PC-9 (cell line): ENCODE results near the gene HBQ1. TPM values are rescaled to one million over a fixed set of nuclear protein-coding genes. Genes with fewer than 3 reads are reported as not detected.
"Not testable (repeated sequence)": the region's sequence is repeated elsewhere in the genome, so short reads cannot be mapped to it uniquely, and the experiment has no call there.

ENCODE experiments used
- BruUV-seq: library from RNA; stranded (reverse); fragments of 400-500 nt; replicated peaks from 2 replicates; lab custom pipeline; 2021; lab: Mats Ljungman, UMichigan
- CTCF ChIA-PET: fragments of 300-600 bp; sonication (Branson Sonifier 250); formaldehyde crosslinking; loops from one replicate; lab custom pipeline; 2022; ENCODE audit warnings: antibody characterized with exemption; lab: Charles Lee
- POLR2A ChIA-PET: fragments of 300-600 bp; sonication (Branson Sonifier 250); formaldehyde crosslinking; loops from one replicate; lab custom pipeline; 2022; ENCODE audit warnings: antibody characterized with exemption; ENCODE audit not compliant: unreplicated experiment; lab: Charles Lee
- DNase-seq, 2 experiments: peaks; one replicate each; pipeline versions ENCODE4 v3.0.0 to v3.0.0-alpha.2; 2015 to 2022; ENCODE audit warnings: mixed read lengths in 1 of 2
- H2AFZ ChIP-seq: fragments of 200-600 bp; sonication (generic); 2 replicates; pipeline ENCODE4 v1.8.1; 2017; ENCODE audit warnings: antibody characterized with exemption
- H3F3A ChIP-seq: fragments of 200-600 bp; sonication (generic); 2 replicates; pipeline ENCODE4 v1.8.1; 2017; ENCODE audit warnings: antibody characterized with exemption, mild to moderate bottlenecking, low read depth; ENCODE audit not compliant: insufficient read depth
- H3K27ac ChIP-seq: fragments of 200-600 bp; sonication (generic); 2 replicates; pipeline ENCODE4 v1.6.1; 2016; ENCODE audit warnings: mixed run types
- H3K27me3 ChIP-seq: fragments of 200-600 bp; sonication (generic); 2 replicates; pipeline ENCODE4 v1.6.1; 2016; ENCODE audit warnings: low read depth, mixed run types; ENCODE audit not compliant: insufficient read depth
- H3K36me3 ChIP-seq: fragments of 200-600 bp; sonication (generic); 2 replicates; pipeline ENCODE4 v1.6.1; 2016; ENCODE audit warnings: low read depth, mixed run types
- H3K4me1 ChIP-seq: fragments of 200-600 bp; sonication (generic); replicated peaks from 2 replicates; pipeline ENCODE4 v1.6.1; 2016; ENCODE audit warnings: mixed run types; ENCODE audit not compliant: insufficient read depth
- H3K4me2 ChIP-seq: fragments of 200-600 bp; sonication (generic); 2 replicates; pipeline ENCODE4 v1.6.1; 2017; ENCODE audit warnings: mixed run types
- H3K4me3 ChIP-seq: fragments of 200-600 bp; sonication (generic); 2 replicates; pipeline ENCODE4 v1.6.1; 2016; ENCODE audit warnings: mixed run types
- H3K79me2 ChIP-seq: fragments of 200-600 bp; sonication (generic); 2 replicates; pipeline ENCODE4 v1.6.1; 2017; ENCODE audit warnings: low read depth, mixed run types
- H3K9me2 ChIP-seq: fragments of 200-600 bp; sonication (generic); 2 replicates; pipeline ENCODE4 v1.8.1; 2017; ENCODE audit warnings: mild to moderate bottlenecking; ENCODE audit not compliant: insufficient read depth
- H3K9me3 ChIP-seq: fragments of 200-600 bp; sonication (generic); 2 replicates; pipeline ENCODE4 v1.8.1; 2016; ENCODE audit warnings: low read depth; ENCODE audit not compliant: insufficient read depth
- H4K20me1 ChIP-seq: fragments of 200-600 bp; sonication (generic); 2 replicates; pipeline ENCODE4 v1.8.1; 2017; ENCODE audit not compliant: insufficient read depth
- CTCF ChIP-seq: fragments of 200-600 bp; sonication (generic); conservative IDR thresholded peaks from 2 replicates; pipeline ENCODE4 v1.6.1; 2017; ENCODE audit warnings: mixed run types, antibody characterized with exemption, mild to moderate bottlenecking, moderate library complexity
- EZH2 ChIP-seq: fragments of 200-600 bp; sonication (generic); IDR thresholded peaks from 2 replicates; pipeline ENCODE4 v1.8.0; 2017; ENCODE audit warnings: antibody characterized with exemption, low read depth
- intact Hi-C: fragments of 100-400 bp; cut with micrococcal nuclease; formaldehyde crosslinking; loops from one replicate; pipeline ENCODE4 v1.10.0; 2022; ENCODE audit not compliant: unreplicated experiment
- total RNA-seq: library from RNA; stranded (reverse); gene quantifications from 2 replicates; pipeline ENCODE4 v1.2.3, GENCODE V29; 2021

The HBQ1 gene
- total RNA-seq, 1 experiment from 2014 or later = not detected

GRCh38 chr16:160691-161190, 19.5 kb upstream of the HBQ1 start:
- ChIA-PET POLR2A (interaction anchor here (0.6 kb wide), 1 partner anchor 83 kb away, joined by 6 read pairs; no protein-coding TSS in a partner anchor), CTCF (no interaction called here)
- Histone ChIP-seq H3K27ac (no peak overlapping the region), H2AFZ (no peak overlapping the region), H3K27me3 (peaks cover 31% of the 10 kb centered on the region), H4K20me1 (no peaks in the 10 kb centered on the region), H3K4me3 (no peak overlapping the region), H3K79me2 (no peaks in the 10 kb centered on the region), H3K9me2 (no peaks in the 10 kb centered on the region), H3K4me2 (no peak overlapping the region), H3K4me1 (no peaks in the 10 kb centered on the region), H3K36me3 (no peaks in the 10 kb centered on the region), H3K9me3 (no peaks in the 10 kb centered on the region), H3F3A (no peaks in the 10 kb centered on the region)
- no peak for DNase-seq
- intact Hi-C loops = no loop called here
- no TSS peak for BruUV-seq
- TF ChIP-seq EZH2 (no peak), CTCF (no peak)

DNA sequence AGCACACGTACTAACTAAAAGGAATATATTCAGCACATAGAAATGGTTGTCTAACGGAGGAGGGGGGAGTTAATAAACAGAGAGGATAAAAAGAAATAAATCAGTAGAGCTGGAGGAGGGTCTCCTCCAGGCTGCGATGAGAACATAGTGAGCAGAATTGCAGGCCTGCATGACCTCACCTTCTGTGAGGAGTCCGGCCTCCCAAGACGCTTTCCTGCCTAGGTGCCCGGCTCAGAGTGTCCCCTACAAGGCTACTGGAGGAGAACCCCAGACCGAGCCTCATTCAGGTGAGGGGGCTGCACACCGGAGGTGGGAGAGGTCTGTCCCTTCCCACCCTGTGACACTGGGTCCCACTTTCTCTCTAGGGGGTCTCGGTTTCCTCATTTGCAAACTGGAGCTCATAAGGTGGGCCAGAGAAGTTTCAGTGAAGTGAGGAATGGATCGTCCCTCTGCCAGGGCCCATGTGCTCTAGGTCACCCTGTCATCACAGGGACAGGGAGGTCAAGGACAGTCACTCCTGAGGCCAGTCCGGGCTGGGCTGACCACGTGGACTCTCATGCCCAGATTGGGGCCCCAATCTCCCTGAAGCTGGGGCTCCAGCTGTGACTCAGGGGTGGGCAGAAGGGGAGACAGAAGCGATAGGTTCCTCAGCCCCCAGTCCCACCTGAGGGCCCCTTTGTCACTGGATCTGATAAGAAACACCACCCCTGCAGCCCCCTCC, 17.8 kb upstream of the HBQ1 start:
- H3K4me3 ChIP-seq = no peak overlapping the region
- H3K9me3 ChIP-seq = no peaks in the 10 kb centered on the region
- intact Hi-C loops = no loop called here
- H3K9me2 ChIP-seq = no peaks in the 10 kb centered on the region
- no peak overlapping the region for H3K4me2 ChIP-seq
- ChIA-PET POLR2A (no interaction called here), CTCF (no interaction called here)
- no TSS peak for BruUV-seq
- H4K20me1 ChIP-seq = no peaks in the 10 kb centered on the region
- H3K27ac ChIP-seq = no peak overlapping the region
- H3K27me3 ChIP-seq = peaks cover 31% of the 10 kb centered on the region
- H3F3A ChIP-seq = peaks cover 6% of the 10 kb centered on the region; the same call in 1 of the 2 replicates
- no peaks in the 10 kb centered on the region for H3K4me1 ChIP-seq
- no peak for DNase-seq
- no peaks in the 10 kb centered on the region for H3K36me3 ChIP-seq
- no peak for TF ChIP-seq CTCF
- TF ChIP-seq EZH2 = no peak
- H2AFZ ChIP-seq = no peak overlapping the region
- no peaks in the 10 kb centered on the region for H3K79me2 ChIP-seq

DNA sequence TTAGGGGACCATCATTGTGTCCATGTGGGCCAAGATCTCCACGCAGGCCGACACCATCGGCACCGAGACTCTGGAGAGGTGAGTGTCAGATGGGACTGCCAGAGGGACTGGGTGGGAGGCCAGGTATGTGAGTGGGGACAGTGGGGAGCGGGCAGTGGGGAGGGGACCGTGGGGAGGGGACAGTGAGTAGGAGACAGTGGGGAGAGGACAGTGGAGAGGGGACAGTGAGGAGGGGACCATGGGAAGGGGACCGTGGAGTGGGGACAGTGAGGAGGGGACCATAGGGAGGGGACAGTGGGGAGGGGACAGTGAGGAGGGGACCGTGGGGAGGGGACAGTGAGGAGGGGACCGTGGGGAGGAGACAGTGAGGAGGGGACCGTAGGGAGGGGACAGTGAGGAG, 17.1 kb upstream of the HBQ1 start:
- H3K9me2 ChIP-seq, H3K4me2 ChIP-seq, H3K9me3 ChIP-seq, CTCF ChIA-PET, H3K36me3 ChIP-seq, DNase-seq, H3F3A ChIP-seq, BruUV-seq, H2AFZ ChIP-seq, intact Hi-C loops, H3K79me2 ChIP-seq, POLR2A ChIA-PET, H3K4me3 ChIP-seq, H3K27ac ChIP-seq, H3K4me1 ChIP-seq, H4K20me1 ChIP-seq: not testable (repeated sequence)
- peaks cover 26% of the 10 kb centered on the region for H3K27me3 ChIP-seq

GRCh38 chr16:163696-164095, 16.6 kb upstream of the HBQ1 start:
- H3K36me3 ChIP-seq, H4K20me1 ChIP-seq, H3K27ac ChIP-seq, H3K9me3 ChIP-seq, H3K79me2 ChIP-seq, POLR2A ChIA-PET, H3K4me1 ChIP-seq, intact Hi-C loops, CTCF ChIA-PET, H3K9me2 ChIP-seq, H3K4me3 ChIP-seq, H2AFZ ChIP-seq, H3K4me2 ChIP-seq, BruUV-seq, DNase-seq, H3F3A ChIP-seq: not testable (repeated sequence)
- H3K27me3 ChIP-seq = peaks cover 22% of the 10 kb centered on the region

GRCh38 chr16:164134-164823, 16.0 kb upstream of the HBQ1 start:
- CTCF ChIA-PET, H3K9me2 ChIP-seq, H3K27ac ChIP-seq, H3K79me2 ChIP-seq, H3K9me3 ChIP-seq, intact Hi-C loops, DNase-seq, H3K36me3 ChIP-seq, H3K4me1 ChIP-seq, H4K20me1 ChIP-seq, H3K4me2 ChIP-seq, BruUV-seq, H2AFZ ChIP-seq, H3K4me3 ChIP-seq, H3F3A ChIP-seq, POLR2A ChIA-PET: not testable (repeated sequence)
- peaks cover 18% of the 10 kb centered on the region for H3K27me3 ChIP-seq
